Stimulated activated CD8-positive, alpha-beta memory T cell treated with anti-CD3 and anti-CD28 coated beads, Interleukin-4, amount 100 ng/mL, for 4 hours (primary cell): Measurements from ENCODE around the gene TIAM1.

Source experiments
- DNase-seq, 2 donors: peaks; one replicate each; pipeline ENCODE4 v3.0.0-alpha.2; 2020; ENCODE audit warnings: low read depth in 2 of 2, low spot score in 1 of 2

TIAM1 gene

DNA sequence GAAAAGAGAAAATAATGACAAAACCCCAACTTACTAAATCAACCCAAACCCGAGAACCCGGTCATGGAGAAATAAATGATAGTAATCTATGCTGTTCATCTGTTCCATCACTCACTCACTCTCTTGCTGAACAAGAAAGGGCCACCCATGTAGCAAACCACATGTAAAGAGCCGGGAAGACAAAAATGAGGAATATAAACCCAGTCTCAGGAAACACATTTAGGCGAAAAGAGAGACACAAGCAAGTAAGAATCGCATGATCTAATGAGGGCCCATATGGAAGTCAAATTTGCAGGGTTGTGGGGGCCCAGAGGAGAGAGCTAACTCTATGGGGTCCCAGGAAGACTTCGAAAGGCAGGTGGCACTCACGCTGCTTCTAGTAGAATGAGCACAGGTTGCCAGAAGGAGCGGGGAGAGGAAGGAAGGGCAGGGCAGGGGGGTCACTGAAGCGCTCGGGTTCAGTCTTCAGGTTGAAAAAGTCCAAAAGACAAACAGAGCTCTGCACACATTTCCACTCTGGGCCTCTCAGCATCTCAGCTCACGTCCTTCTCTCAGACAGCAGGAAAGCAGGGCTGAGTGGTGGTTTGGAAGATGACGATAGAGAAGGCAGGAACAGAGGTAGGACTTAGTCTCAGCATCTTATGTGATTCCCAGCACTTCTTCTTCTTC is 162.8 kb downstream of the TIAM1 start:
- DNase-seq = no peak

- DNase-seq = no peak
These were observed 163.6 kb downstream of the TIAM1 start for GRCh38 chr21:31180256-31181081.

GRCh38 chr21:31176725-31177124 is 167.3 kb downstream of the TIAM1 start:
- no peak for DNase-seq

DNA sequence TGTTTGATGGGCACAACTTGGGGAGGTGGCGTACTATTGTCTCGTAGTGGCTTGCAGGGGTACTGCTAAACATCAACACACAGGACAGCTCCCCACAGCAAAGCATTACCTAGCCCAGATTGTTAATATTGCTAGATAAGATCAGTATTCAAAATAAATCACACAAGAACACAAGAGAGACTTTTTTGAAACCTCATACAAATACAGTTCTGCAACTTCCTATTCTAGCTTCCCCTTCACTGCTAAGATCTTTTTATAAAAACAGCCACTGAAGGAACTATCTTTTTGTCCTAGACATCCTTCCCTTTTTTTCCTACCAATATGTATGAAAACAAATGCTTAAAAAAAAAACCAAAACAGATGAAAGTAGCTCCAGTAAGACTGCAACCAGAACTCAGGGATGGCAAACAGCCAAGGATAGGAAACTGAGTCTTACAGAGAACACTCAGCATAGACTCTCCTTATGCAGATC is 167.9 kb downstream of the TIAM1 start:
- DNase-seq = no peak

GRCh38 chr21:31173881-31174555 is 170.0 kb downstream of the TIAM1 start:
- DNase-seq = no peak

- DNase-seq = no peak
These were observed 171.7 kb downstream of the TIAM1 start for GRCh38 chr21:31172328-31172727.

- no peak for DNase-seq
These were observed 179.1 kb downstream of the TIAM1 start for GRCh38 chr21:31164713-31165694.

- DNase-seq = no peak
These were observed 181.2 kb downstream of the TIAM1 start for GRCh38 chr21:31162827-31163226.

- DNase-seq = no peak
These were observed 181.9 kb downstream of the TIAM1 start for GRCh38 chr21:31162079-31162699.

- no peak for DNase-seq
These were observed 182.9 kb downstream of the TIAM1 start for GRCh38 chr21:31161157-31161556.

GRCh38 chr21:31159808-31160207 is 184.3 kb downstream of the TIAM1 start:
- DNase-seq = no peak

DNA sequence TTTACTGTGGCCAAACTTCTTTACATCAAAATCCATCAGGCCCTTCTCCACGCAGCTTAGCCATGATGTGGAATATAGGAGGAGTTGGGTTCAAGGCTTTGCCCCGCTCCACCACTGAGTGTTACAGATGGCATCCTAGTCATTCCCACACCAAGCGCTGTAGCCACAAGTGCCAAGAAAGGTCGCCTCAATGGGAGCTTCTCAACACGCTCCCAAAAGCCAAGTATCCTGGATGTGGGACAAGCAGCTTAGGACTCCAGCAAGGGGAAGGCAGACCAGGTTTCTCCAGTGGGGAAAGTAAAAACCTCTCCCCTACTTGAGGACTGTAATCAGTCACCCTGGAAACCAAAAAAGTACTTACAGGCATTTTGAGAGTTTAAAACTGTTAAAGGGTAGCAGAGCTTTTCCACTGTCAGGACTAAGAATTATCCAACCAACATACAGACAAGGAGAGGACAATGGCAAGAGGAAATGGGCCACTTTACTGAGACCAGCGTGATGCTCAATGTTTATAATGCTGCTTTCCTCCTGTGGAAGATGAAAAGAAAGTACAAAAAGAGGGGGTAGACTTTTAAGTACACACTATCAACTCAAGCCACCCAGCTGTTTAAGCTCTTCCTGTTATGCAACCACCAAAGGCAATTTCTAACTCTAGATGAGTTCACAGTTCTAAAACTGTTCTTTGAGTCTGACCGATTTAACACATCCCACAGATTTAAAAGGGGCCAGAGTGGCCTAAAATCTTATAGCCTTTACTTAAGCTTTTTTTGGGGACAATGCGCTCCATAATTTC is 185.1 kb downstream of the TIAM1 start:
- DNase-seq = no peak

DNA sequence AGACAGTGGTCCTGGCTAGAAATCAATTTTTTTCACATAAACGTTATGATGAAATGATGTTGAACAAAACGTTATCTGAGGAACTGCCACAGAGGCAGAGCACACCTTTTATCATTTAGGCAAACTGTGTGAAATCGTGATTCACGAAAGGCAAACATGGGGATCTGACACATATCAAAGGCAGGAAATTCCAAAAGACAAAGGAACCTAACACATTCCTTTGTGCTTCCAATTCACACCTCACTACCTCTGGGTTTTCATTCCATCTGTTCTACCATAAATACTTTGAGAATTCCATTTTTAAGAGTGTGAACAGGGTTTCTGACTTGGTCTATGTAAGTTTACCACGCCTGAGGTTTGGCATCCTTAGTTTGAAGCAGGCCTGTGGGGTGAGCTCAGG is 186.3 kb downstream of the TIAM1 start:
- no peak for DNase-seq

GRCh38 chr21:31156662-31157061 is 187.4 kb downstream of the TIAM1 start:
- DNase-seq = no peak

GRCh38 chr21:31156169-31156568 is 187.9 kb downstream of the TIAM1 start:
- DNase-seq = no peak

DNA sequence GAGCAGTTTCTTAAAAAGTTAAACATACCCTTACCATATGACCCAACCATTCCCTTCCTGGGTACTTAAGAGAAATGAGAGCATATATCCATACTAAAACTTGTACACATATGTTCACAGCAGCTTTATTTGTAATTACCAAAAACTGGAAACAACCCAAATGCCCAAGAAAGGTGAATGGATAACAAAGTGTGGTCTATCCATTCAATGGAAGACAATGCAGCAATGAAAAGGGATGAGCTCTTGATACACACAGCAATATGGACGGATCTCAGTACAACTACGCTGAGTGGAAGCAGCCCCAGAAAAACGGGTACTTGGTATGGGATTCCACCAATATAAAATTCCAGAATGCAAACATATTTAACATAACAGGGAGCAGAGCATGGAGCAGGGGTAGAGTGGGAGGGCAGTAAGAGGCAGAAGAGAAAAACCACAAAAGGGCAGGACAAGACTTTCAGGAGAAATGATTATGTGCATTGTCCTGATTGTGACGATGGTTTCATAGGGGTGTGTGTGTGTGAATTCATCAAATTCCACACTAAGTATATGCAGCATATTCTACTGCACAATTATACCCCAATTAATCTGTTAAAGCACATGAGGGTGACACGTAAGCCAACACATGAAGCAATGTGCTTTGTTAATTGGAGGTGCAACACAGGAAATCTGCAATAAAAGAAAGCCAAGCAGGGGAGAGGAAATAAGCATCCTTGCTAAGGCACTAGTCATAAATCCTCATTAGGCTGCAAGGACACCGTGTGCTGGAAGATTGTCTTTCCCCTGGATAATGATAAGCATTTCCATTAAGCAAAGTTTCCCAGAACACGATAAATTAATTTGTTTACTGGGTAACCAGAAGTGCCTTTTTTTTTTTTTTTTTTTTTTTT is 192.7 kb downstream of the TIAM1 start:
- DNase-seq = no peak

DNA sequence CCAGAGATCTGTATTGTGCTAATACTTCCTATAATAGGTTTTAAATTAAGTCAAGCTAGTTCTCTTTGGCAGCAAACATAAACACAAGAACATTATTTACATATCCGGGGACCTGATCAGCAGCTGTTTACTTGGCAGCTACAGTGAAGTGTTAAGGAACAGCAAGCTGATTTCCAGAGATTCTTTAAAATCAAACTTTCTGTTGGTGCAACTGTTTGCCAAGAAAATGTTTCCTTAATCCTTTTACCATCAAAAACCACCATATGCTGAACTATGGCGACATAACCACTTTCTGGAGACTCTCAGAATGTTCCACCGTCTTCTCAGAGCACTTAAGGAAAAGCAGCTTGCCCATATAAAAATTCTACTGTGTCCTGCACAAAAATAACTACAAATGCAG is 198.8 kb downstream of the TIAM1 start:
- DNase-seq = no peak

GRCh38 chr21:31143036-31143435 is 201.0 kb downstream of the TIAM1 start:
- DNase-seq = no peak

DNA sequence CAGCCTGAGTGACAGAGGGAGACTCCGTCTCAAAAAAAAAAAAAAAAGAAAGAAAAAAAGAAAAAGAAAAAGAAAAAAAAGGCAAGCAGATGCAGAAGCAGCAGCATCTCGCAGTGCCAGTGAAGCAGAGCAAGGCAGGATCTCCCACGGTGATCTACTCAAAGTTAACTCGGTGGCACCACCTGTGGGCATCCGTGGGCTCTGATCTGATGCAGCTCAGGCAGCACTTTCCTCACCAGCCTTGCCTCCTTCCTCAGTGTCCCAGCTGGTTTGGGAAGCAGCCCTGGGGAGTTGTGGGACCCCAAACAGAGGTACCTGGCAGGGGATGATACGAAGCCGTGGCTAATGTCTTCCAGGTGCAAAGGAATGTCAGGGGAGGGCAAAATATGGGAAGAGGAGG is 201.5 kb downstream of the TIAM1 start:
- no peak for DNase-seq
